ENCODE results near the gene CHD8.
A peak's percentile ranks its signal among the peaks of the same experiment; 100 is the strongest.
"Not testable (repeated sequence)": the region's sequence is repeated elsewhere in the genome, so short reads cannot be mapped to it uniquely, and the experiment has no call there.

CHD8 gene

GRCh38 chr14:21382886-21383847 lies 72.8 kb downstream of the CHD8 start:
- ChIA-PET POLR2A (no interaction called here), CTCF (interaction anchor here (0.8 to 1.3 kb wide), 3 partner anchors 93 to 326 kb away, joined by 3 to 6 read pairs (median 3); no protein-coding TSS in a partner anchor)
- no peak for DNase-seq (ENCODE audit: low read depth, low spot score)
- peak overlapping the region; percentile 92 for H3K4me3 ChIP-seq (ENCODE audit: low read depth, low read length)
- no peak for TF ChIP-seq CTCF (IDR thresholded peaks at IDR 0.05; ENCODE audit: insufficient read depth, low read length, missing control alignments)

GRCh38 chr14:21382095-21382494 lies 73.8 kb downstream of the CHD8 start:
- TF ChIP-seq CTCF (IDR thresholded peaks at IDR 0.05; ENCODE audit: insufficient read depth, low read length, missing control alignments): no peak
- ChIA-PET POLR2A (no interaction called here), CTCF (interaction anchor here (1.3 kb wide), 1 partner anchor 175 kb away, joined by 6 read pairs; no protein-coding TSS in a partner anchor)
- DNase-seq (ENCODE audit: low read depth, low spot score): no peak
- H3K4me3 ChIP-seq (ENCODE audit: low read depth, low read length): no peak overlapping the region

- POLR2A ChIA-PET: no interaction called here
Measured at GRCh38 chr14:21379338-21379737, 76.6 kb downstream of the CHD8 start.

GRCh38 chr14:21373980-21374379 lies 81.9 kb downstream of the CHD8 start:
- TF ChIP-seq CTCF (IDR thresholded peaks at IDR 0.05; ENCODE audit: insufficient read depth, low read length, missing control alignments): no peak
- ChIA-PET POLR2A (no interaction called here), CTCF (no interaction called here)
- H3K4me3 ChIP-seq (ENCODE audit: low read depth, low read length): no peak overlapping the region
- no peak for DNase-seq (ENCODE audit: low read depth, low spot score)

More at GRCh38 chr14:21379338-21379737, 76.6 kb downstream of the CHD8 start:
- CTCF ChIA-PET: interaction anchor here (1.4 kb wide), 1 partner anchor 77 kb away, joined by 3 read pairs; the partner anchor contains the start of gene CHD8
- no peak for DNase-seq (ENCODE audit: low read depth, low spot score)
- H3K4me3 ChIP-seq (ENCODE audit: low read depth, low read length): no peak overlapping the region
- TF ChIP-seq CTCF (IDR thresholded peaks at IDR 0.05; ENCODE audit: insufficient read depth, low read length, missing control alignments): no peak

- H3K4me3 ChIP-seq (ENCODE audit: low read depth, low read length); POLR2A ChIA-PET; DNase-seq (ENCODE audit: low read depth, low spot score): not testable (repeated sequence)
- CTCF ChIA-PET: interaction anchor here (1.0 kb wide), 1 partner anchor 8 kb away, joined by 3 read pairs; no protein-coding TSS in a partner anchor
Measured at GRCh38 chr14:21372814-21373213, 83.1 kb downstream of the CHD8 start.

GRCh38 chr14:21369949-21370679 lies 85.8 kb downstream of the CHD8 start:
- no peak for TF ChIP-seq CTCF (IDR thresholded peaks at IDR 0.05; ENCODE audit: insufficient read depth, low read length, missing control alignments)
- ChIA-PET CTCF (no interaction called here), POLR2A (no interaction called here)
- H3K4me3 ChIP-seq (ENCODE audit: low read depth, low read length): no peak overlapping the region
- no peak for DNase-seq (ENCODE audit: low read depth, low spot score)

Measured in AG04449 (cell line).